ENCODE measurements around the gene TSPAN3. TPM values are rescaled to one million over a fixed set of nuclear protein-coding genes. Genes with fewer than 3 reads are reported as not detected.

The TSPAN3 gene
- polyA plus RNA-seq, 1 experiment: 344 TPM

GRCh38 chr15:77020348-77021087 is 50.4 kb downstream of the TSPAN3 start:
- POLR2A ChIA-PET: no interaction called here
- CTCF ChIA-PET: interaction anchor here (1.6 kb wide), 1 partner anchor 522 kb away, joined by 7 read pairs; no protein-coding TSS in a partner anchor
- no peak for TF ChIP-seq CTCF (IDR thresholded peaks at IDR 0.05; ENCODE audit: insufficient read depth, low read depth, low read length)
- Histone ChIP-seq H3K4me3 (ENCODE audit: low read depth, low read length) (no peak overlapping the region), H3K36me3 (ENCODE audit: control insufficient read depth, insufficient read depth, low read length) (no peaks in the 10 kb centered on the region), H3K27me3 (ENCODE audit: control insufficient read depth, insufficient read depth, low read length) (no peaks in the 10 kb centered on the region)
- no peak for DNase-seq (ENCODE audit: low read depth)

GRCh38 chr15:77019521-77020331 is 51.2 kb downstream of the TSPAN3 start:
- no peak overlapping the region for H3K4me3 ChIP-seq (ENCODE audit: low read depth, low read length)
- TF ChIP-seq CTCF (IDR thresholded peaks at IDR 0.05; ENCODE audit: insufficient read depth, low read depth, low read length): no peak
- no peak for DNase-seq (ENCODE audit: low read depth)
- POLR2A ChIA-PET: no interaction called here
- CTCF ChIA-PET: interaction anchor here (1.6 kb wide), 1 partner anchor 523 kb away, joined by 7 read pairs; no protein-coding TSS in a partner anchor
- no peaks in the 10 kb centered on the region for H3K36me3 ChIP-seq (ENCODE audit: control insufficient read depth, insufficient read depth, low read length)
- no peaks in the 10 kb centered on the region for H3K27me3 ChIP-seq (ENCODE audit: control insufficient read depth, insufficient read depth, low read length)

GRCh38 chr15:77018796-77019505 is 52.0 kb downstream of the TSPAN3 start:
- CTCF ChIA-PET: interaction anchor here (1.6 kb wide), 1 partner anchor 524 kb away, joined by 7 read pairs; no protein-coding TSS in a partner anchor
- no peak for DNase-seq (ENCODE audit: low read depth)
- Histone ChIP-seq H3K27me3 (ENCODE audit: control insufficient read depth, insufficient read depth, low read length) (no peaks in the 10 kb centered on the region), H3K4me3 (ENCODE audit: low read depth, low read length) (no peak overlapping the region), H3K36me3 (ENCODE audit: control insufficient read depth, insufficient read depth, low read length) (no peaks in the 10 kb centered on the region)
- POLR2A ChIA-PET: no interaction called here
- TF ChIP-seq CTCF (IDR thresholded peaks at IDR 0.05; ENCODE audit: insufficient read depth, low read depth, low read length): no peak

GRCh38 chr15:77017761-77018720 is 52.9 kb downstream of the TSPAN3 start:
- Histone ChIP-seq H3K27me3 (ENCODE audit: control insufficient read depth, insufficient read depth, low read length) (no peaks in the 10 kb centered on the region), H3K36me3 (ENCODE audit: control insufficient read depth, insufficient read depth, low read length) (no peaks in the 10 kb centered on the region), H3K4me3 (ENCODE audit: low read depth, low read length) (no peak overlapping the region)
- DNase-seq (ENCODE audit: low read depth): no peak
- CTCF ChIA-PET: no interaction called here
- TF ChIP-seq CTCF (IDR thresholded peaks at IDR 0.05; ENCODE audit: insufficient read depth, low read depth, low read length): no peak
- POLR2A ChIA-PET: no interaction called here

Measured in BJ (cell line).